Ascending aorta (tissue), 2 donors: ENCODE results near the gene ANKRD22. TPM values are rescaled to one million over a fixed set of nuclear protein-coding genes. Genes with fewer than 3 reads are reported as not detected.

Source experiments
- DNase-seq, 2 donors: peaks; one replicate each; pipeline ENCODE4 v3.0.0-alpha.2; 2019; ENCODE audit warnings: low spot score in 2 of 2
- H3K27ac ChIP-seq, 2 donors: fragments of 200-600 bp; sonication (generic); one replicate each; pipeline ENCODE4 v1.5.1; 2016 to 2017; ENCODE audit warnings: mild to moderate bottlenecking in 1 of 2
- H3K27me3 ChIP-seq: fragments of 200-600 bp; sonication (generic); one replicate; pipeline ENCODE4 v1.5.1; 2017
- H3K36me3 ChIP-seq, 2 donors: fragments of 200-600 bp; sonication (generic); one replicate each; pipeline ENCODE4 v1.5.1; 2016
- H3K4me1 ChIP-seq, 2 donors: fragments of 200-600 bp; sonication (generic); one replicate each; pipeline ENCODE4 v1.5.1; 2016 to 2017; ENCODE audit warnings: mild to moderate bottlenecking in 1 of 2
- H3K4me3 ChIP-seq, 2 donors: fragments of 200-600 bp; sonication (generic); one replicate each; pipeline ENCODE4 v1.5.1; 2016 to 2017; ENCODE audit warnings: mild to moderate bottlenecking in 1 of 2
- H3K9me3 ChIP-seq, 2 donors: fragments of 200-600 bp; sonication (generic); one replicate each; pipeline ENCODE4 v1.5.1; 2016
- intact Hi-C: fragments of 100-400 bp; cut with DNase I; formaldehyde crosslinking; loops from one replicate; pipeline ENCODE4 v1.15.1; 2023
- total RNA-seq: library from RNA; depleted of rRNA; stranded (reverse); fragments of >200 nt; gene quantifications from one replicate; pipeline ENCODE4 v1.1.0, GENCODE V29; 2016
- TF ChIP-seq, protein P1 (sequence below), 3 experiments: fragments of 200-600 bp in 2 of 3; fragments of 450-650 bp in 1 of 3; sonication (generic) in 2 of 3; IDR thresholded peaks; one replicate each; pipeline ENCODE4 v1.5.1; 2016 to 2019; ENCODE audit warnings: antibody characterized with exemption in 3 of 3, mild to moderate bottlenecking in 1 of 3, moderate library complexity in 1 of 3

Gene ANKRD22
- total RNA-seq, 1 donor from 2014 or later, result not detected

DNA sequence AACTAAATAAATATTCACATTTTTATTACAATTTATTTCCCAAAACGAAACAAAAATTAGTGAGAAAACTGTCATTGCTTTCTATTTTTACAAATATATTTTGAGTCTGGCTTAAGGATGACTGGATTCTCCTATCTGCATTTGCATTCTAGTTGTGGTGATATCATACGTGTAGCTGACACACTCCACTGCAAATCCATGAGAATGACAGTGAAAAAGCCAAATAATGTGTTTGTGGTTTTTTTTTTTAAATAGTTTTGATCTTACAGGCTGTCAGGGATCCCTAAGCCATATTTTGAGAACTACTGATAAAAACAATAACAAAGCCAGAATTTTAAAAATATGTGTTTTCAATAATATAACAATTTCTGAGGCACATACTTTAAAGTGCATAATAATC is 22.6 kb upstream of the ANKRD22 start:
- DNase-seq, result no peak
- Histone ChIP-seq H3K27ac (no peak overlapping the region), H3K36me3 (no peaks in the 10 kb centered on the region), H3K9me3 (no peaks in the 10 kb centered on the region), H3K27me3 (no peaks in the 10 kb centered on the region), H3K4me3 (no peak overlapping the region), H3K4me1 (no peaks in the 10 kb centered on the region)
- intact Hi-C loops, result no loop called here
- TF ChIP-seq, protein P1, sequence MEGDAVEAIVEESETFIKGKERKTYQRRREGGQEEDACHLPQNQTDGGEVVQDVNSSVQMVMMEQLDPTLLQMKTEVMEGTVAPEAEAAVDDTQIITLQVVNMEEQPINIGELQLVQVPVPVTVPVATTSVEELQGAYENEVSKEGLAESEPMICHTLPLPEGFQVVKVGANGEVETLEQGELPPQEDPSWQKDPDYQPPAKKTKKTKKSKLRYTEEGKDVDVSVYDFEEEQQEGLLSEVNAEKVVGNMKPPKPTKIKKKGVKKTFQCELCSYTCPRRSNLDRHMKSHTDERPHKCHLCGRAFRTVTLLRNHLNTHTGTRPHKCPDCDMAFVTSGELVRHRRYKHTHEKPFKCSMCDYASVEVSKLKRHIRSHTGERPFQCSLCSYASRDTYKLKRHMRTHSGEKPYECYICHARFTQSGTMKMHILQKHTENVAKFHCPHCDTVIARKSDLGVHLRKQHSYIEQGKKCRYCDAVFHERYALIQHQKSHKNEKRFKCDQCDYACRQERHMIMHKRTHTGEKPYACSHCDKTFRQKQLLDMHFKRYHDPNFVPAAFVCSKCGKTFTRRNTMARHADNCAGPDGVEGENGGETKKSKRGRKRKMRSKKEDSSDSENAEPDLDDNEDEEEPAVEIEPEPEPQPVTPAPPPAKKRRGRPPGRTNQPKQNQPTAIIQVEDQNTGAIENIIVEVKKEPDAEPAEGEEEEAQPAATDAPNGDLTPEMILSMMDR (IDR thresholded peaks at IDR 0.05), result no peak

DNA sequence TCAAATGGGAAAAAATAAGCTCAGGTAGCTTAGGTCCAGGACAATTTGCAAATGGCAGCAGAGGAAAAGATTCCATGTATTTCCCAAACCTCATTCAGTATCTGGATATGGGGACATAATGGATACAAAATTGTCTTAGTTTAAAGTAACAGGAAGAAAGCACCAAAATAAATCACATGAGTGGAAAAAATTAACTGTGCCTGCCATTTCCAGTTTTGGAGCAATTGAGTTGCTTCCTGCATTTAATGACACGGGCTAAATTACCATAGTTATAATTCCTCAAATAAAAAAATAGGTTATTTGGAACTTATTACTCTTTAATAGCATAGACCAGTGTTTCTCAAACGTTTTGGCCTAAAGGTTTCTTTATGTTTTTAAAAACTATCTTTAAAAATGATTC is 22.1 kb upstream of the ANKRD22 start:
- intact Hi-C loops, result no loop called here
- Histone ChIP-seq H3K9me3 (no peaks in the 10 kb centered on the region), H3K27ac (no peak overlapping the region), H3K27me3 (no peaks in the 10 kb centered on the region), H3K36me3 (no peaks in the 10 kb centered on the region), H3K4me1 (no peaks in the 10 kb centered on the region), H3K4me3 (no peak overlapping the region)
- TF ChIP-seq, protein P1 (IDR thresholded peaks at IDR 0.05), result no peak
- no peak for DNase-seq

DNA sequence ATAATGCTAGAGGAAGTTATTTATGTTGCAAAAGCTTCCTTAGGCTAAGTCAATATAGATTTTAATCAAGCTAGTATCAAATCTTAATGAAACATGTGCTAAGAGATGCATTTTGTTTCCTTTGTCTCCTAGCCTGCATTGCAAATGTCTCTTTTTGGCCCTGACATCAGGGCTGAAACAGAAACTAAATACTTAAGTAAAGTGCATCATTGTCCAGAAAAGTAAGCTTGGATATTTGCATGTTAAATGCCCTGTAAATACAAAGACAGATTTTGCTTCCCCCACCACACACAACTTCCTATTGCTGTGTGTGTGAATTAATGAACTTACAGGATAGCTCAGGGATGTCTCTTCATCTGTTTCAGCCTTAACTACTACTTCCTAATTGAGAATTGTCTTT is 18.4 kb upstream of the ANKRD22 start:
- TF ChIP-seq, protein P1 (IDR thresholded peaks at IDR 0.05), result no peak
- no peak for DNase-seq
- Histone ChIP-seq H3K4me1 (no peaks in the 10 kb centered on the region), H3K36me3 (no peaks in the 10 kb centered on the region), H3K27ac (no peak overlapping the region), H3K27me3 (no peaks in the 10 kb centered on the region), H3K4me3 (no peak overlapping the region), H3K9me3 (no peaks in the 10 kb centered on the region)
- intact Hi-C loops, result no loop called here

DNA sequence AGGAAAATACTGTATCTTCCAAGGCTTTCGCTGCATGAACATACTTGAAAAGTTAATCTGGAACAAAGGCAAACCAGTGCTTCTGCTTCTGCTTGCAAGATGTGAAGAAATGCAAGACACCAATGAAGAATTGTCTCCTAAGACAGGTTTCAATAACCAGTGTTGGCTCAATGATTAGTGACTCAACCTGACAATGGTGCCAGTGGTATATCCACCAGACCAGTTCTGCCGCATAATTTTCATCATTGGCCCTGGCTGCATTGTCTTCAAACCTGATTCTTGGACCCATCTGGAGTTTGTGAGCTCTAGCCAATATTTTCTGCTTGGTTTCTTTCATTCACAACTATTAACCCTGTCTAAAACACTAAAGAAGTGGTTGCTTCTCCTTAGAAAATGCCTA is 14.8 kb upstream of the ANKRD22 start:
- no peaks in the 10 kb centered on the region for H3K4me1 ChIP-seq
- intact Hi-C loops, result no loop called here
- H3K9me3 ChIP-seq, result no peaks in the 10 kb centered on the region
- H3K36me3 ChIP-seq, result no peaks in the 10 kb centered on the region
- DNase-seq, result no peak
- H3K4me3 ChIP-seq, result no peak overlapping the region
- H3K27me3 ChIP-seq, result no peaks in the 10 kb centered on the region
- TF ChIP-seq, protein P1 (IDR thresholded peaks at IDR 0.05), result no peak
- no peak overlapping the region for H3K27ac ChIP-seq

DNA sequence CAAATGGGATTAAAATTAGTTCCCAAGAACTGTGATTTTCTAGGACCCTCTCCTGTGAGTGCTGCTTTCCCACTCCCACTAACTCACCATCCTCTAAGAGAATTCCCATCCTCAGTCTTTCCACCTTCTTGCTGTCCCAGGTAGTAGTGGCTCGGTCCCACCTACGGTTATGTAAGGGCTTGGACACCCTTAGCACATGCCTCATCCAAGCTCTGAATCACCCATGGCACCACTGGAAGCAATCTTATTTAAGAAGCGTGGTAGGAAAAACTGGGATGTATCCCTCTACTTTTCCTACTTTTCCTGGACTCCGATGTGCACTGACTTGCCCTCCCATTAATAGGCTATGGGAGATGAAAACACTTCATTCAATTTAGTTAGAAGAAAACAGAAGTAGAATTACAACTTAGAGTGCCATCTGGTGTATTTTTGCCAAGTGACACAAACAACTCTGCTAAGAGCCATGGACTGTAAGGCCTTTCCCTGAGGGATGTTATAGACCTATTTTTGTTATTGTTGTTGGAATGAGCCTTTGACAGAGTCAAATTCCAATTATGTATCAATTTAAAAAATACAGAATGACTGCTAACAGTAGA is 13.7 kb upstream of the ANKRD22 start:
- H3K27me3 ChIP-seq, result no peaks in the 10 kb centered on the region
- H3K9me3 ChIP-seq, result no peaks in the 10 kb centered on the region
- intact Hi-C loops, result no loop called here
- H3K36me3 ChIP-seq, result no peaks in the 10 kb centered on the region
- H3K4me1 ChIP-seq, result no peaks in the 10 kb centered on the region
- DNase-seq, result no peak
- no peak overlapping the region for H3K27ac ChIP-seq
- H3K4me3 ChIP-seq, result no peak overlapping the region
- TF ChIP-seq, protein P1 (IDR thresholded peaks at IDR 0.05), result no peak

DNA sequence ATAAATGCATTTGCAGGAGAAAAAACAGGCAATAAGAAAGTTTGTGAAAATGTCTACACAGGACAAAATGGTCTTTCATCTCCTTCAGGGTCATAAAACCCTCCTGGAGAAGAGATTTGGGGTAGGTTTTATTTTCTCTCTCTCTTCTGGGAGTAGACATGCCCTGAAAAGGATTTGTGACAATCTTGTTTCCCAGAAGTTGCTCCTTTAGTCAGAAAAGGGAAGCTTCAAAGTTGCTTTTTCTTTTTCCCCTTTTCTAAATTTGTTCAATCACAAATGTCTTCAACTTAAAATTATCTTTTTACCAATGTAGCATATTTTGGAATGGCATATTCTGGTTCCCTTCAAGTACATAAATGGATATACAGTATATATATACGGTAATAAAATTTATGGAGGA is 9.4 kb upstream of the ANKRD22 start:
- Histone ChIP-seq H3K9me3 (no peaks in the 10 kb centered on the region), H3K36me3 (no peaks in the 10 kb centered on the region), H3K4me1 (no peaks in the 10 kb centered on the region), H3K27ac (no peak overlapping the region), H3K4me3 (no peak overlapping the region), H3K27me3 (no peaks in the 10 kb centered on the region)
- no peak for DNase-seq
- TF ChIP-seq, protein P1 (IDR thresholded peaks at IDR 0.05), result no peak
- intact Hi-C loops, result no loop called here
